VCaP (cell line): ENCODE data around the gene ATP6V1G3.

Experiments
- H3K27ac ChIP-seq: fragments of 450-650 bp; 2 replicates; pipeline ENCODE4 v1.5.1; 2017
- TF ChIP-seq, protein P1 (sequence below): fragments of 450-650 bp; conservative IDR thresholded peaks from 2 replicates; pipeline ENCODE4 v1.5.1; 2017; ENCODE audit warnings: mild to moderate bottlenecking, moderate library complexity

The ATP6V1G3 gene

DNA sequence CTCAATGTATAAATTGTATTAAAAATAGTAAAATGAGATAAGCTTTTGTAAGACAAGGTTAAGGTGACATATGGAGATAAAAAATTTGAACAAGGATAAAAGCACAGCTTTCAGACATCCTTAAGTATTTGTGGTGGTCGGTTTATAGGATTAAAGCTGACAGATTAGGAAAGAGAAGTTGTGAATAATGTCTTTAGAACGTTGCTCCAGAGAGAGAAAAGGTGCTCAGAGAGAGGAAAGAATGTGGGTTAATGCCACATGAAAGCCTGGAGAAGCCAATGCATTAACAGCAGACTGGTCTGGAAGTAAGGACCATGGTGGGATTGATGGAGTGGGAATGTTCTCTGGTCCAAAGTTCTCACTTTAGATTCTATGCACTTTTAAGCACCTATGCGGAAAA, 44.8 kb downstream of the ATP6V1G3 start:
- no peak overlapping the region for H3K27ac ChIP-seq
- TF ChIP-seq, protein P1, sequence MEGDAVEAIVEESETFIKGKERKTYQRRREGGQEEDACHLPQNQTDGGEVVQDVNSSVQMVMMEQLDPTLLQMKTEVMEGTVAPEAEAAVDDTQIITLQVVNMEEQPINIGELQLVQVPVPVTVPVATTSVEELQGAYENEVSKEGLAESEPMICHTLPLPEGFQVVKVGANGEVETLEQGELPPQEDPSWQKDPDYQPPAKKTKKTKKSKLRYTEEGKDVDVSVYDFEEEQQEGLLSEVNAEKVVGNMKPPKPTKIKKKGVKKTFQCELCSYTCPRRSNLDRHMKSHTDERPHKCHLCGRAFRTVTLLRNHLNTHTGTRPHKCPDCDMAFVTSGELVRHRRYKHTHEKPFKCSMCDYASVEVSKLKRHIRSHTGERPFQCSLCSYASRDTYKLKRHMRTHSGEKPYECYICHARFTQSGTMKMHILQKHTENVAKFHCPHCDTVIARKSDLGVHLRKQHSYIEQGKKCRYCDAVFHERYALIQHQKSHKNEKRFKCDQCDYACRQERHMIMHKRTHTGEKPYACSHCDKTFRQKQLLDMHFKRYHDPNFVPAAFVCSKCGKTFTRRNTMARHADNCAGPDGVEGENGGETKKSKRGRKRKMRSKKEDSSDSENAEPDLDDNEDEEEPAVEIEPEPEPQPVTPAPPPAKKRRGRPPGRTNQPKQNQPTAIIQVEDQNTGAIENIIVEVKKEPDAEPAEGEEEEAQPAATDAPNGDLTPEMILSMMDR, result no peak

DNA sequence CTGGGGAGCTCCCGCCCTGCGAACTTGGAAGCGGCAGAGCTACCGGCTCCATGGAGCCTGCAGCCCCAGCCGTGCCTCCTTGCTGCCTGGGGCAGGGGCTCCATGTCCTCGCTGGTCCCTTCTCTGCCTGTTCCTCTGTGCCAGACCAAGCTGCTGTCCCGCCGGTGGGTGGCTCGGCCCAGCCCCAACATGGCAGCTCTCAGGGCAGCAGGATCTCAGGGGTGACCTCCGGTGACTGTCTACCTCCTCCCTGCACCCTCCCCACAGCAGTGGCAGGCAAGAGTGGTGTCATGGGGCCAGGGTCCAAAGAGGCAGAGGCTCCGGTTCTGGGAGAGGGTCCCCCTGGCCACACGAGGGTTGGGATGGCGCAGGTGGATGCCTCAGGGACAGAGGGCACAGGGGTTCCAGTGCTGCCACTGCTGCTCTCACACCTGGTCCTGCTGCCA, 45.8 kb downstream of the ATP6V1G3 start:
- TF ChIP-seq, protein P1, result no peak
- H3K27ac ChIP-seq, result no peak overlapping the region

DNA sequence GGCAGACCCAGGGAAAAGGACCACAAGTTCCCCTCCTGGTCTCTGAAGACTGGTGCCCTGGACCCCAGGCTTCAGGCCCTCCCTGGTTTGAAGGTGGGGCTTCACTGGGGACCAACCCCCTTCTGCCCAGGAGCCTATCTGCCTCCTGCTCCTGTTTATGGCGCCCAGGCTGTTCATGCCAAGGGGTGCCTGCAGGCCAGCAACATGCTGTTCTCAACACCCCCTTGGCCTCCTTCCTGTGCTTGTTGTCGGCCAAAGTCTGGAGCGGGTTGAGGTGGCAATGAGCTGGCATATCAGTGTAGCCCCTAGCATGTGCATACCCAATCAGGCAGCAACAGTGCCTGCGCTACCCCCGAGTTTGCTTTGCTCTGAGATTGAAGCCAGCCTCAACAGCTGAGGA, 46.3 kb downstream of the ATP6V1G3 start:
- TF ChIP-seq, protein P1, result no peak
- no peak overlapping the region for H3K27ac ChIP-seq

DNA sequence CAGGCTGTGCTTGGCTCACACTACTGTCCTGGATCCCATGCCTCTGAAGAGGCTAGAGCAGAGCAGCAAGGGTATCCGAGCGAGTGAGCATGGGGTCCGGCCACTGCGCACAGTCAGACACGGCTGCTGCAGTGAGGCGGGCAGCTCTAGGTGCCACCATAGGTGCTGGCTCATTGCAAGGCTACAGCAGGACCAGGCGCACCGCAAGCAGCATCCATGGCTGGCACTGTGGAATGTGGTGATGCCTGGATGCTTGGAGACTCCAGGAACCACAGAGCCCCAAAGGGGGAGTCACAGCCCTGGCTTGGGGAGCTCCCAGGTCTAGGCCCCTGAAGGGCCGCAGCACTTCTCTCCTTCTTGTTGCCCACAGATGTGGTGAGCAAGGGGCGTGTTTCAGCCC, 47.2 kb downstream of the ATP6V1G3 start:
- H3K27ac ChIP-seq, result no peak overlapping the region
- TF ChIP-seq, protein P1, result no peak

DNA sequence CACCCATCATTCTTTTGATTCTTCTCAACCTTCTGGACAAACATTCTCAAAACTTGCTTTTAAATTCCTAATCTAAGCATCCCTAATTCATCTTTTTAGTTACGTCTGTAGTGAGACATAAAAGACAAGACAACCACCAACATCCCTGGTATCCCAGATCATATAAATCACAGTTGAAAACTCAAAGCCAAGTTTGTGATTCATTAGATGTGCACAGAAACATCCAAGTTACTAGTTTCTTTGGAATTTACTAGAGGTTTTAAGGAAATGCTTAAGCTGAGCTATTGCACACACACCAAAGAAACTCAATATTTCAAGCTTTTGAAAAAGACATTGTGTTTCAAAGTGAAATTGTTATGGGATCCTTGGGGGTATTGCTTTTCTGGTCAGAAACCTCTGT, 47.6 kb downstream of the ATP6V1G3 start:
- no peak overlapping the region for H3K27ac ChIP-seq
- TF ChIP-seq, protein P1, result no peak

- TF ChIP-seq, protein P1, result no peak
- no peak overlapping the region for H3K27ac ChIP-seq
Observed at GRCh38 chr1:198491596-198491995, 48.9 kb downstream of the ATP6V1G3 start.

DNA sequence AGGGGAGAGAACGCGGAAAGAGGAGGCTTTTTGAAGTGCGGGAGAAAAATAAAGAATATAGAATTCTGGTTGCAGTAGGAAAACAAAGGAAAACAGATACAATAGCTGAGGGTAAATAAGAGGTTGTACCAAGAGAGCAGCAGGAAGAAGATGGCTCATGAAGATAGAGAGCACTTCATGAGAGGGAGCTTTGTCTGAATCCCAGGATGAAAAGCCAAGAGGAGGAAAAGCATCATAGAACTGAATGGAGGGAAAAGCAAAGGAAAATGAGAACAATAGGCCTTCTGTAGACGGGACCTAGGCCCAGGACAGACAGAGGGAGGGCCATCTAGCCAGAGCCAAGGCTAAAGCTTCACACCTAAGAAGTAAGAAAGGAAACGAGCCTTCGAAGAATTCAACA, 49.5 kb downstream of the ATP6V1G3 start:
- TF ChIP-seq, protein P1, result no peak
- H3K27ac ChIP-seq, result no peak overlapping the region

DNA sequence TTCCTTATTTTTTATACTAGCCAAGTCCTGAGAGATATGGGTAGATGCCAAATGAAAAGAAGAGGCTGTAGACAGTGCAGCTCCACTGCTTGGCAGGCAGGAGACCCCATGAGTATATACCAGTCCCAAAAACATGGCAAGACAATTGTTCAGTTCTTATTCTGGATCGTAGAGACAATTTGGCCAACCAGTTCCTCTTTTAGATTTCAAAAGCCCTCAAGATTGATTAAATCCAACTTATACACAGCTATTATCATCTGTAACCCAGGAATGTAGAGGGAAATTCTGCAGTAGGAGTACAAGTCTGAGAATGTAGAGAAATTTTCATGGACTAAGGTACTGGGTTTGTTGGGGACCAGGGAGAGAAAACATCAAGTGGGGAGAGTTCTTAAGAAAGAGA, 50.3 kb downstream of the ATP6V1G3 start:
- H3K27ac ChIP-seq, result no peak overlapping the region
- TF ChIP-seq, protein P1, result no peak
